IPS DF 4.7 (cell line): Measurements from ENCODE around the gene ADGRF3.
"Not testable (repeated sequence)": the region's sequence is repeated elsewhere in the genome, so short reads cannot be mapped to it uniquely, and the experiment has no call there.

Experiments used
- DNase-seq: peaks from one replicate; pipeline ENCODE4 v3.0.0-alpha.2; 2013; ENCODE audit warnings: low spot score; ENCODE audit errors: extremely low read depth

Gene ADGRF3

DNA sequence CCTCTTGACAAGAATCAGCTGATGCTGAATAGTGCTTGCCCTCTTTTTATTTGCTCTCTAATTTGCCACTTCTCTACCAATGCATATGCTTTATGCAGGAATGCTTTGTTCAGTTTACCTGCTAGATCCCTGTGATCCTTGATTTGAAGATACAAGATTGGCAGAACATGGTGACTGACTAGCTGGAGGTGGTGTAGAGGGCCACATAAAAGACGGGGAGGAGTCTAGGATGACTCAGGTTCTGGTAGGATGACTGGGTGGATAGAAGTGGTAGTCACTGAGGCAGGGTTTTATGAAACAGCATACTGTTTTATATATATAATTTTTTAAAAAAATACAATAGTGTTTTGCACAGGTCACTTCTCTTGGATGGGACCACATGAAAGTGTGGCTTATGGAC is 6.3 kb upstream of the ADGRF3 start:
- no peak for DNase-seq

DNA sequence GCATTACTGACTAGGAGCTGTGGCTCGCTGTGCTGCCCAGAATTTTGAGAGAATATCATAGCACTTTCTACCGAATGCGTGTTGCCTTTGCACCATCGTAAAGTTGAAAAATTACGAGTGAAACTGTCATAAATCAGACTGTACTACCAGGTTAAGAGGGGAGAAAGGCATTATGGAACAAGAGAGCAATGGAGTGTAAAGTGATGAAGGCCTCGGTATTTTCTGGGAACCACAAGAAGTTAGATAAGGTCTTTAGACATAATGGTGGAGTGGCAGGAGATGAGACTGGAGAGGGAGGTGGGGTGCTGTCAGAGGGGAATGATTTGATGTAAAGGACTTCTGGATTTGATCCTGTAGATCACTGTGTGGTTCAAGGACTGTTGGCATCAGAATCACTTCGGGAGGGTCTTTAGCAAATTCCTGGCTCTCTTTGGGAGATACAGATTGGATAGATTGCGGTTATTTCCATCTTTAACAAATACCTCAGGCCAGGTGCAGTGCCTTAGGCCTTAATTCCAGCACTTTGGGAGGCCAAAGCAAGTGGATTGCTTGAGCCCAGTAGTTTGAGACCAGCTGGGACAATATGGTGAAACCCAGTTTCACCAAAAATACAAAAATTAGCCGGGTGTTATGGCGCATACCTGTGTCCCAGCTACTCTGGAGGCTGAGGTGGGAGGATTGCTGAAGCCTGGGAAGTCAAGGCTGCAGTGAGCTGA is 4.9 kb upstream of the ADGRF3 start:
- DNase-seq, result no peak

DNA sequence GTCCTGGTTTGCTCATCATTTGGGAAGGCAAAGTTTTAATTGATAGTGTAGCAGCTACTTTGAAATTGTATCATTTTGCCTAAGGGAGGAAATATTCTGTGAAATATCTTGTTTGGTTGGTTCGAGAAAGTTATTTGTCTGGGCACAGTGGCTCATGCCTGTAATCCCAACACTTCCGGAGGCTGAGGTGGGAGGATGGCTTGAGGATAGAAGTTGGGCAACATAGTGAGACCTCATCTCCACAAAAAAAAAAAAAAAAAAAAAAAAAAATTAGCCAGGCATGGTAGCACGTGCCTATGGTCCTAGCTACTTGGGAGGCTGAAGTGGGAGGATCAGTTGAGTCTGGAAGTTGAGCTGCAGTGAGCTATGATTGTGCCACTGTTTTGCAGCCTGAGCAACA is 3.1 kb upstream of the ADGRF3 start:
- DNase-seq, result no peak

DNA sequence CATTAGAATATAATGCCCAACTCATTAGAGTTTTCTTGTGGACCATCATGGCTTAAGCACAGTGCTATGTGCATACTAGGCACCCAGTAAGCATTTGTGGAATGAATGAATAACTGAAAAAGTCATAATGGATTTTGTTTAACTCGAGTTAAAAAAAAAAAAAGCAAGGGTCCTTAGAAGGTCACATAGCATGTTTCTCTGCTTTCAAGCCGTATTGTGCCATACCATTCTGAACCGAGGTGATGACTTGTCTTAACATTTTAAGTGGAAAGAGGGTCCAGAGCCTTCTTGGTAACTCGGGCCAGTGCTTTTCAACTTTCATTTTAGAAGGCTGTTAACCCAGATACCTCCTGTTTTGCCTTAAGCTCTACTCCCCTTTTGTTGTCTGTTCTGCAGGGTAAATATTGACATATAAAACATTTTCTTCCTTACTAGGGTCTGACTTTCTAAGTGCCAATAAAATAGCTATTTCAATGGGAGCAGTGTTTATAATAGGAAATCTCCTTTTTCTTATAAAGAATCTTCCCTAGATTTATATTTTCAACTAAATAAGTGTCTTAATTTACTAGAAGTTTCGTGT is 787 bp upstream of the ADGRF3 start:
- no peak for DNase-seq

DNA sequence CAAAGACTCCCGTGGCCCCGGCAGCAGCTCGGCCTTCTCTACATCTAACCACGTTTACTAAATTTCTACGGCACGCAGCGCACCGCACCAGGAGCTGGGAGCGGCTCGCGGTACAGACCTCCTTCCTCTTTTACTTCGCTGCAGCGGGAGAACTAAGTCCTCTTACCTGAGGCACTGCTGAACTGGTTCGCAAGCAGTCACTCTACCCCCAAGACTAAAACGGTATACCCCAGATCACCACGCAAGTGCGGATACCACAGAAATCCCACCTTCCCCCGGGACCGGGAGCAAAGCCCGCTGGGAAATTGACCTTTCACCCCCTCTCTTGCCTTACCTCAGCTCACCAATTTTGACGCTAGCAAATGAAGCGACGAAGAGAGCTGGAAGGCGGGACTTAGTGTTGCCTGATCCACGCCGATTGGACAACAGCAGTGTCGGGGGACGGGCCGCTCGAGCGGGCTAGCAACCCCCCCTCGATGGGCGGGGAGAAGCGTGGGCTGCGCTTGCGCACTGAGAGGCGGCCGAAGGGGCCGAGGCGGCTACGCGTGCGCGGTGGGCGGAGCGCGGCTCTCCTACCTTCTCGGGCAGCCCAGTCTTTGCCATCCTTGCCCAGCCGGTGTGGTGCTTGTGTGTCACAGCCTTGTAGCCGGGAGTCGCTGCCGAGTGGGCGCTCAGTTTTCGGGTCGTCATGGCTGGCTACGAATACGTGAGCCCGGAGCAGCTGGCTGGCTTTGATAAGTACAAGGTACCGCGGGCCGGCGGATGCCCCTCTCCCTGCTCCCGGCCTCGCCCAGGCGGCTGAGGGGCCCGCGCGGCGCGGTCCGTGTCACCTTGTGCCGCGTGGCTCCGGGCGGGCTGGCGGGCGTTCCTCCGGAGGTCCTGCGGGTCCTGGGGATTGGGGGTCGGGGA is 790 bp downstream of the ADGRF3 start, which contains the start of gene SELENOI:
SELENOI (plus strand) TSS at position 599 of the 909 bp plus-strand sequence; CDS start at position 689, 90 bp downstream.
- peak; percentile 96 for DNase-seq

DNA sequence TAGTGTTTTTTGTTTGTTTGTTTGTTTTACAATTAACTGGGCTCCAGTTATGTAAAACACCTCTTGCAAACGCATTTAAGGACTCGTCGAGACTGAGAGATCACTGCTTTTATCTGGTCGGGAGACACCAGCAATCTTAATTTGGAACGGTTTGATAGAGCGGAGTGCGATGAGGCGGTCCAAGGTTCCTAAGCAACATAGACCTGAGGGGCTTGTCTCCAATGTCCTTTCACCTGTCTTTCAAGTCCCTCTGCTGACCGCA is 1.4 kb downstream of the ADGRF3 start:
- no peak for DNase-seq

DNA sequence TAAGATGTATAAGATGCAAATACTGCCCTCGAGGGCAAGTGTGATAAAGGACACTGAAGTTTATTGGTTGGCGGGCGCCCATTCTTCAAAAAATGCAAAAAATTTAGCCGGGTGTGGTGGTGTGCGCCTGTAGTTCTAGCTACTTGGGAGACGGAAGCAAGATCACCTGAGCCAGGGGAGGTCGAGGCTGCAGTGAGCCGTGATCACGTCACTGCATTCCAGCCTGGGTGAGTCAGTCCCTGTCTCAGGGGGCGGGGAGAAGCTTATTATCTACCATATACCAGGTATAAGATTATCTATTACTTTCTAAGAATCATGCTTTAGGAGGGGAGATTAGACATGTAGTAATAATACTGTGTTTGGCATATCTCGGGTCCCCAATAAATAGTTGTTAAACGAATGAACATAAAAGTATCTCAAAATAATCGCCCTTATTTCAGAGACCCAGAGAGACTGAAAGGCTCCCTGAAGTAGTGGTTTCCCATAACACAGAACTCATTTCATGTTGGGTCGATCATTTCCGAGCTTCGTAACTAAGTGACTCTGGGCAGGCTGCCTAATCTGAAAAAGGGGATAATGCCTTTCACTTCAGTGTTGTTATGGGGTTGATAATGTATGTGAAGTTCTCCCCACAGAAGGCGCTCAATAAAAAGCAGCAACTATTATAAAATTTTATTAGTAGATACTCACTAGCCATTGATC is 1.9 kb downstream of the ADGRF3 start:
- no peak for DNase-seq

DNA sequence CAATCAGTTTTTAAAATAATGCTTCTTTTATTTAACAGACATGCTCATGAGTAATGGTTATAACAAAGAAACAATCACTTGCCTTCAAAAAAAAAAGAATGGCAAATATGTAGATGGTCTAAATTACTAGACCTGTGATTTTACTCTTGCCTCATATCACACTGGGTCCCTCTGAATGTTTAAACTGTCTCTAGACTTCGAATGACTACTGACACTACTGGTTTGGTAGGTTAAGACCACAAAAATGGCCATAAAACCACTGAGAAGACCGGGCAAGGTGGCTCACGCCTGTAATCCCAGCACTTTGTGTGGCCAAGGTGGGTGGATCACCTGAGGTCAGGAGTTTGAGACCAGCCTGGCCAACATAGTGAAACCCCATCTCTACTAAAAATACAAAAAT is 5.8 kb downstream of the ADGRF3 start:
- no peak for DNase-seq

DNA sequence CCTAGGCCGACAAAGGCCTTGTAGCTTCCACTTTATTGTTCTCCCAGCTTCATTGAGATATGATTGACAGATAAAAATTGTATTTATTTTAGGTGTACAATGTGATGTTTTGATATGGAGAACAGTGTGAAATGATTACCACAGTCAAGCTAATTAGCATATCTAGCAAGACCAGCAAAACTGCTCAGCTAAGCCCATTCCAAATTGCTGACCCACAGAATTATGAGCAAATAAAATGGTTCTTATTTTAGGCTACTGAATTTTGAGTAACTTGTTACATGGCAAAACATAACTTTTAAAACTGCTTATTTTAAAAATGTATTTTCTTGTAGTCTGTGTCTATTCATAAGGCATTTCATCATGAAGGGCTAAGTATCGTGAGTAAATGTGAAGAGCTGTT is 9.3 kb downstream of the ADGRF3 start:
- no peak for DNase-seq

DNA sequence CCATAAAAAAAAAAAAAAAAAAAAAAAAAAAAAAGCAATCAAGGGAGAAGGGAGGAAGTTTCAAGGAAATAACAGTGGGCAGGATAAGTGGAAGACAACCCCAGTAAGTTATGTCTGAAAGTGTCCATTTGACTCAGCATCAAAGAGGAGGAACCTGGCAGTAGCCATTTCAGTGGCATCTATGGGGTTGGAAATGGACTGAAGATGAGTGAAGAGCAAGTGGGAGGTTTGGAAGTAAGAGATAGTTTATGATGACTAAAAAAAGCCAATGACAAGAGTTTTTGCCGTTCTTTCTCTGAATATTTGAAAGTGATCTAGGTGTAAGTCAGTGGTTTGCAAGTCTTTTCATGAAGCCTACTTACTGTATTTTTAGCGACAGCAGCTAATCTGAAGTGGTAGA is 9.9 kb downstream of the ADGRF3 start:
- DNase-seq, result no peak

DNA sequence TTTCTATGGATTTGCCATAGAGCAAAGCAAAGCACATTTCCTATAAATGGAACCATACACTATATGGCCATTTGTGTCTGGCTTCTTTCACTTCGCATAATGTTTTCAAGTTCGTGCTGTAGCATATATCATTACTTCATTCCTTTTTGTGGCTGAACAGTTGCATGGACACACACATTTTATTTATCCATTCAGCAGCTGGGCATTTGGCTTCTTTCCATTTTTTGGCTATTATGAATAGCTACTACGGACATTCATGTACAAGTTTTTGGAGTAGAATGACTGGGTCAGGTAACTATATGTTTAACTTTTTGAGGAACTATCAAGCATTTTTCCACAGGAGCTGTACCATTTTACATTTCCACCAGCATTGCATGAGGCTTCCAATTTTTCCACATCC is 11.4 kb downstream of the ADGRF3 start:
- no peak for DNase-seq

DNA sequence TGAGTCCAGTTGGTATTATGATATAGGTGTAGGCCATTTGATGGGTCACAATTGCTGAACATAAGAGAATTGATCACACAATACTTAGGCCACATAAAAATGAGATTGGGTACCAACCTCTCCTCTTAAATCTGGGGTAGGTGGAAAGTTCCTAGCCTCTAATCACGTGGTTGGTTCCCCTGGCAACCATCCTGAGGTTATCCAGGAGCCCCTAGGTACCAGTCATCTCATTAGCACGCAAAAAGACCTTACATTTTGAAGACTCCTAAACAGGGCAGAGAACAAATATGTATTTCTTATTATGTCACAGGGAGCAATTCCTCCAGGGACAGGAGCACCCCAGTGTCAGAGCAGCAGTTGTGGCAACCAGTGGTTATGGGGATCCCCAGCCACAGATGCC is 13.3 kb downstream of the ADGRF3 start:
- DNase-seq, result no peak

DNA sequence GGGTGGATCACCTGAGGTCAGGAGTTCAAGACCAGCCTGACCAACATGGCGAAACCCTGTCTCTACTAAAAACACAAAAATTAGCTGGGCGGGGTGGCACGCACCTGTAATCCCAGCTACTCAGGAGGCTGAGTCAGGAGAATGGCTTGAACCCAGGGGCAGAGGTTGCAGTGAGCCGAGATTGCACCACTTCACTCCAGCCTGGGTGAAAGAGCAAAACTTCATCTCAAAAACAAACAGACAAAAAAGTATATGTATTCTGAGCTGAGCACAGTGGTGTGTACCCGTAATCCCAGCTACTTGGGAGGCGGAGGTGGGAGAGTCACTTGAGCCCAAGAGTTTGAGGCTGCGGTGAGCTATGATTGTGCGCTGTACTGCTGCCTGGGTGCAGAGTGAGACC is 15.3 kb downstream of the ADGRF3 start:
- DNase-seq, result not testable (repeated sequence)

DNA sequence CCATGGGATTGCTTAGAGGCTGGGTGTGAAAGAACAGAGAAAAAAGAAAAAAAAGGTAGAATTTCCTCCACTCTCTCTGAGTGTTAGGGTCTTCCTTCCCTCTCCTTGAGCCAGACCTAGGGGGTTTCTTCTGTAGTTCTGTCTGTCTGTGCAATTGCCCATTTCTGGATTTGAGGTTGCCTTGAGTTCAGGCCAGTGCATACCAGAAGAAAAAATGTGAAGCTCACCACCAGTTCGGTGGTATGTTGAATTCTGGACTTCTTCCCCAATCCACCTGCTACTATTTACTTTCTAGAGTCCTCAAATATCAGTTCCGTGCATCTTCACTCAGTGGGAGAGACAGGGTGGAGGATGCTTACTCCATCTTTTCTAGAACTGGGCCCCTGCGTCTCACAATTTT is 16.0 kb downstream of the ADGRF3 start:
- no peak for DNase-seq

DNA sequence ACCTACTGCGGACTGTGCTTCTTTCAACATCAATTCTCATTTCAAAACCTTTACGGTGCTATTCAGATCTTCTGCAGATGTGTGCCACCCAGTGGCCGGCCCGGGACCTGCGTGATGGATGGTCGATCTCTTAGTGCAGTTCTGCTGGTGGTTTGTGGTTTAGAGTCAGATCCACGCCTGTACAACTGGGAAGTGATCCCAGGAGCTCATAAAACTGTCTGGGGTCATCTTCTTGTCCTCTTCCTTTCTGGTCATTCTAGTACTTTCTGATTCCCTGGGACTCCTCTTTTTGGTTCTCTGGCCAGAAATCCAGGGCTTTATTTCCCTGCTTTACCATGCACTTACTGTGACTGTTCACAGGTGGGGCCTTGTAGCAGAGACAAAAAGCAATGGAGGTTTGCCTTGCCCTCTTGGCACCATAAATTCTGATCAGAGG is 16.5 kb downstream of the ADGRF3 start:
- no peak for DNase-seq

DNA sequence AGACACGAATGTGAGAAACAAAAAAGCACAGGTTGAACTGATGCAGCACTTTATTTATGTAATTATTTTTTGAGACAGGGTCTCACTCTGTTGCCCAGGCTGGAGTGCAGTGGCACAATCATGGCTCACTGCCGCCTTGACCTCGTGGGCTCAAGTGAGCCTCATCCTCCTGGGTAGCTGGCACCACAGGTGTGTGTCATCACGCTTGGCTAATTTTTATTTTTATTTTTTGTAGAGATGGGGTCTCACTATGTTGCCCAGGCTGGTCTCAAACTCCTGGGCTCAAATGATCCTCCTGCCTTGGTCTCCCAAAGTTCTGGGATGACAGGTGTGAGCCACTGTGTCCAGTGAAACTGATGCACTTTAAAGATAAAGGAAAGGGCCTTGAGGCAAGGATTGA is 17.5 kb downstream of the ADGRF3 start:
- not testable (repeated sequence) for DNase-seq

DNA sequence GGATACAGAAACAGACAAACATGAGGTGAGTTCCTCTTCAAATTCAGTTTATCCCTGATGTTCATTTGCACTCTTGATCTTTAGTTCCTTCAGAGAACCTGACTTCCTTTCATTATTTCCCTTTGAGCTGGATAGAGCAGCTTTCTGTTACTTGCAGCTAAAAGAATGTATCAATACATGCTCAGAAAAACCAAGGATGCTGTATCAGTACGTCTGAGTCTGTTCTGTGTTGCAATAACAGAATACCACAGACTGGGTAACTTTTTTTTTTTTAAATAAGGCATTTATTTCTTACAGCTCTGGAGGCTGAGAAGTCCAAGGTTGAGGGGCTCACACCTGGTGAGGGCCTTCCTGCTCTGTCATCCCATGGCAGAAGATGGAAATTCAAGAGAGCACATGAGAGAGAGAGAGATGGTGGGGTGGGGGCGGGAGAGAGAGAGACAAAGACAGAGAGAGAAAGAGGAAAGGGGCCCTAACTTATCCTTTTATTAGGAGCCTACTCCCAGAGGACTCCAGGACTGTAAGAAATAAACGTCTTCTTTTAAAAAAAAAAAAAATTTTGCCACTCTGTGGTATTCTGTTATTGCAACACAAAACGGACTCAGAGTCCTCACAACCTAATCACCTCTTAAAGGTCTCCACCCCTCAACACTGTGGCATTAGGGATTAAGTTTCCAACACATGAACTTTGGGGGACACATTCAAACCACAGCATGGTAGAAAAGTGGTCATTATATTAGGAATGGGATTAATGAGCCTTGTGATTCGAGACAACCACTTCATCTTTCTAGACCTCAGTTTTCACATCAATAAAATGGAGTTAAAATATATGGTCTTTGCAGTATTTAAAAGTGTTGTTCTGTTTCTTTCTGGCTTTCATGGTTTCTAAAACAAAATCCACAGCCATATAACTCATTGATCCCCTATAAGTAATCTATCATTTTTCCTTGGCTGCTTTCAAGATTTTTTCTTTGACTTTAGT is 19.0 kb downstream of the ADGRF3 start:
- DNase-seq, result no peak

DNA sequence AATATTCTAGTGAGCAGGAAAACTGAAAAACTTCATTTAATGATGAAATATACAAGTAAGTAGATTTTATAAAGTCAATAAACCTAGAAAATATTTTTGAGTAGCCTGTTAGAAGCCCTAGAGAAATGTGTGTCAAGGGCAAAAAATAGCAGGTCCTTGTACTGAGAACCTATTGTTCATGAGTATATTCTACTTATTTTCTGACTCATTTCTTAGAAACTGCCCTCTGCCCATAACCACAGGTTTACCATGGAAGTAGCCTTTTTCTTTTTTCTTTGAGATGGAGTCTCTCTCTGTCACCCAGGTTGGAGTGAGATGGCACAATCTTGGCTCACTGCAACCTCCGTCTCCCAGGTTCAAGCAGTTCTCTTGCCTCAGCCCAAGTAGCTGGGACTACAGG is 20.1 kb downstream of the ADGRF3 start:
- DNase-seq, result no peak

DNA sequence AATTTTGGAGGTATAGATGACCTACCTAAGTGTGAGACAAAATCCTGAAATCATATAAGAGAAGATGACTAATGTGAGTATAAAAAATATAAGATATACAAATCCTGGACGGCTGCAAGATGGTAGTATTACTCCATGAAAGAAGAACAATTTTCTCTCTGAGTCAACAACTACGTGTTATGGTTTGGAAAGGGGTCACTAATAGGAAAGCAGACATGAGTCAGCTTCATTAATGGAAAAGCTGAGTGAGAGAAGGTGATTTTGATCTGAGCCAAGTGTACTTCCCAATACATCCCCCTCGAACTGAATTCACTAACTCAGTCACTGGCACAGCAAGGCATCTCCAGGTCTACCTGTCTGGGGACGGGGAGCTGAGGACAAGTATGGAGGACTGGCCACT is 20.7 kb downstream of the ADGRF3 start:
- no peak for DNase-seq

DNA sequence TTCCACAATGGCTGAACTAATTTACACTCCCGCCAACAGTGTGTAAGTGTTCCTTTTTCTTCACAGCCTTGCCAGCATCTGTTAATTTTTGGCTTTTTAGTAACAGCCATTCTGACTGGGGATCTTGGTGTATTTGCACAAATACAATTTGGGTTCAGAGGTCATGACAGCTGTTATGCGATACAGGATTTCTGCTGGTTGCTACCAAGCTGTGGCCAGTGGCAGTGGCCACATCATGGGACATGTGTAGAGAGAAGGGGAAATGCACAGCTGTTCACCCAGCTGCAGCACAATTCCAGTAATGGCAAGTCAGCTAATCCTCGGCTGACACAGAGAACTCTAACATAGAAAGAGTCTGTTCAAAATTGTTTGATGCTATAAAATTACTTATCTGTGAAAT is 21.7 kb downstream of the ADGRF3 start:
- DNase-seq, result no peak

DNA sequence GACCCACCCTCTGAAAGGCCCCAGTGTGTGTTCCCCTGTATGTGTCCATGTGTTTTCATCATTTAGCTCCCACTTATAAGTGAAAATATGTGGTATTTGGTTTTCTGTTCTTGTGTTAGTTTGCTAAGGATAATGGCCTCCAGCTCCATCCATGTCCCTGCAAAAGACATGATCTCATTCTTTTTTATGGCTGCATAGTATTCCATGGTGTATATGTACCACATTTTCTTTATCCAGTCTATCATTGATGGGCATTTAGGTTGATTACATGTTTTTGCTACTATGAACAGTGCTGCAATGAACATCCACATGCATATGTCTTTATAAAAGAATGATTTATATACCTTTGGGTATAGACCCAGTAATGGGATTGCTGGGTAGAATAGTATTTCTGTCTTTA is 22.1 kb downstream of the ADGRF3 start:
- not testable (repeated sequence) for DNase-seq
